Spleen (tissue), 11 donors: ENCODE results near the gene UST. TPM values are rescaled to one million over a fixed set of nuclear protein-coding genes. Genes with fewer than 3 reads are reported as not detected.
"Not testable (repeated sequence)": the region's sequence is repeated elsewhere in the genome, so short reads cannot be mapped to it uniquely, and the experiment has no call there.

ENCODE experiments used
- DNase-seq: peaks from one replicate; pipeline ENCODE4 v3.0.0-alpha.2; 2020
- H3K27ac ChIP-seq, 8 donors: fragments of 200-600 bp; sonication (generic) in 7 of 8; 1 replicate in 4 of 8; 2 replicates in 4 of 8; pipeline versions ENCODE4 v1.5.0 to v1.8.0; 2016 to 2021; ENCODE audit warnings: inconsistent platforms in 4 of 8, mild to moderate bottlenecking in 4 of 8, moderate library complexity in 1 of 8
- H3K27me3 ChIP-seq, 7 donors: fragments of 200-600 bp; sonication (generic) in 6 of 7; replicated peaks in 1 of 7; 1 replicate in 4 of 7; 2 replicates in 3 of 7; pipeline versions ENCODE4 v1.5.0 to v1.8.0; 2016 to 2021; ENCODE audit warnings: inconsistent platforms in 3 of 7, mild to moderate bottlenecking in 1 of 7
- H3K36me3 ChIP-seq, 6 donors: fragments of 200-600 bp; sonication (generic) in 5 of 6; 1 replicate in 4 of 6; 2 replicates in 2 of 6; pipeline versions ENCODE4 v1.5.0 to v1.8.0; 2016 to 2021; ENCODE audit warnings: inconsistent platforms in 2 of 6
- H3K4me1 ChIP-seq, 6 donors: fragments of 200-600 bp; sonication (generic) in 5 of 6; 1 replicate in 3 of 6; 2 replicates in 3 of 6; pipeline versions ENCODE4 v1.5.0 to v1.8.0; 2016 to 2021; ENCODE audit warnings: inconsistent platforms in 3 of 6
- H3K4me3 ChIP-seq, 8 donors: fragments of 200-600 bp; sonication (generic) in 7 of 8; 1 replicate in 4 of 8; 2 replicates in 4 of 8; pipeline versions ENCODE4 v1.5.0 to v1.8.0; 2016 to 2021; ENCODE audit warnings: inconsistent platforms in 4 of 8, mild to moderate bottlenecking in 4 of 8, moderate library complexity in 2 of 8
- H3K9me3 ChIP-seq, 8 donors: fragments of 200-600 bp; sonication (generic) in 7 of 8; 1 replicate in 4 of 8; 2 replicates in 4 of 8; pipeline versions ENCODE4 v1.5.0 to v1.8.0; 2016 to 2021; ENCODE audit warnings: inconsistent platforms in 4 of 8
- POLR2A ChIP-seq, 3 donors: fragments of 450-650 bp; IDR thresholded peaks; one replicate each; pipeline ENCODE4 v1.5.1; 2017; ENCODE audit warnings: antibody characterized with exemption in 3 of 3, mild to moderate bottlenecking in 1 of 3
- POLR2AphosphoS5 ChIP-seq, 3 donors: sonication (generic); formaldehyde crosslinking; IDR thresholded peaks; one replicate each; pipeline ENCODE4 v1.5.1; 2017; ENCODE audit warnings: antibody characterized with exemption in 3 of 3
- WGBS, 5 donors: extraction: QIAGEN DNeasy Blood & Tissue Kit in 3 of 5; methylation state at CpG; one replicate each; pipeline versions ENCODE4 v1.1.5 to v1.1.7; 2013 to 2018; 5-methylcytosine and 5-hydroxymethylcytosine counted together
- intact Hi-C: fragments of 100-400 bp; cut with DNase I; formaldehyde crosslinking; loops from one replicate; pipeline ENCODE4 v1.15.0; 2023; ENCODE audit warnings: low total_unique reads
- polyA plus RNA-seq, 3 donors: library from polyadenylated mRNA; stranded (reverse); fragments of 200-250 nt; gene quantifications; one replicate each; pipeline ENCODE4 v1.2.1, GENCODE V29; 2013
- total RNA-seq, 7 donors: library from RNA; depleted of rRNA in 3 of 7; stranded (reverse); fragments of >200 nt in 3 of 7; fragmentation: NEBNext Ultra II Directional in 4 of 7; extraction: Animal tissue kit (Norgen Biotek cat#: 25700) in 4 of 7; gene quantifications; one replicate each; pipeline versions ENCODE4 v1.1.0 to v1.2.1, GENCODE V29; 2016 to 2021
- TF ChIP-seq, protein P1 (sequence below), 11 experiments: fragments of 200-600 bp in 7 of 11; fragments of 450-650 bp in 4 of 11; sonication (generic) in 4 of 11; IDR thresholded peaks in 8 of 11; conservative IDR thresholded peaks in 3 of 11; 1 replicate in 7 of 11; 2 replicates in 4 of 11; pipeline versions ENCODE4 v1.4.0 to v1.8.0; 2016 to 2021; ENCODE audit warnings: antibody characterized with exemption in 11 of 11, inconsistent platforms in 4 of 11, mild to moderate bottlenecking in 1 of 11
- donor health status: healthy with polysubstance abuse.
- donor health status: DM: no; HTN: no; CAD: no; lungs with moderate emphysema.
- donor health status: DM: no; HTN: no; CAD: no.
- donor health status: Bipolar disorder and iron deficiency.
- donor health status: healthy.
- donor health status: DM: no; HTN: no; CAD: no.
- donor health status: DM: yes; HTN: yes; CAD: no.

The UST gene
- total and polyA plus RNA-seq, 10 donors: 6.4 to 26.8 (median 14.4) TPM

DNA sequence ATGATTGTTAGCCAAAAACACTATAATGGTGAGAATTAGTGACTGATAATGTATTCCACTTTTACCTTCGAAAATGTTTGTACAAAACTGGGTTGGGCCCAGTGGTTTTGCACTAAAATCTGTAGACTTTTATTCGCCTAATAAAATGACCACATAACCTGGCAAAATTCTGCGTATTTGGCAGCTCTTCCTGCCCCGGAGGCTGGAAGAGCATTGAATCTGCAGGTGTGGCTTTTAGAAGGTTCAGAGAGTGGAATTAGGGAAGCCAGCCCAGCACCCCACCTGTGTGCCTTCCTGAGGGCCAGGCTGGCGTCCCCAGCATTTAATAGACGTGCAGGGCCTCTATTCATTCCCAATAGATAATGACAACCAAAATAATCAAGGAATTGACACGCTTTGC is 256.7 kb downstream of the UST start:
- no peak for DNase-seq
- 79 to 97% (median 93%) methylated on average over 7 of the region's 7 CpGs for WGBS, 5 donors
- TF ChIP-seq, protein P1, sequence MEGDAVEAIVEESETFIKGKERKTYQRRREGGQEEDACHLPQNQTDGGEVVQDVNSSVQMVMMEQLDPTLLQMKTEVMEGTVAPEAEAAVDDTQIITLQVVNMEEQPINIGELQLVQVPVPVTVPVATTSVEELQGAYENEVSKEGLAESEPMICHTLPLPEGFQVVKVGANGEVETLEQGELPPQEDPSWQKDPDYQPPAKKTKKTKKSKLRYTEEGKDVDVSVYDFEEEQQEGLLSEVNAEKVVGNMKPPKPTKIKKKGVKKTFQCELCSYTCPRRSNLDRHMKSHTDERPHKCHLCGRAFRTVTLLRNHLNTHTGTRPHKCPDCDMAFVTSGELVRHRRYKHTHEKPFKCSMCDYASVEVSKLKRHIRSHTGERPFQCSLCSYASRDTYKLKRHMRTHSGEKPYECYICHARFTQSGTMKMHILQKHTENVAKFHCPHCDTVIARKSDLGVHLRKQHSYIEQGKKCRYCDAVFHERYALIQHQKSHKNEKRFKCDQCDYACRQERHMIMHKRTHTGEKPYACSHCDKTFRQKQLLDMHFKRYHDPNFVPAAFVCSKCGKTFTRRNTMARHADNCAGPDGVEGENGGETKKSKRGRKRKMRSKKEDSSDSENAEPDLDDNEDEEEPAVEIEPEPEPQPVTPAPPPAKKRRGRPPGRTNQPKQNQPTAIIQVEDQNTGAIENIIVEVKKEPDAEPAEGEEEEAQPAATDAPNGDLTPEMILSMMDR (IDR thresholded peaks at IDR 0.05 in 8 of 11, conservative IDR thresholded peaks at IDR 0.05 in 3 of 11): no peak
- no peak for TF ChIP-seq POLR2AphosphoS5 (IDR thresholded peaks at IDR 0.05)
- TF ChIP-seq POLR2A (IDR thresholded peaks at IDR 0.05): no peak
- H3K4me3 ChIP-seq: no peak overlapping the region
- H3K4me1 ChIP-seq: peaks cover 3 to 23% (median 17%) of the 10 kb centered on the region in 6 donors
- intact Hi-C loops: no loop called here
- H3K36me3 ChIP-seq: peaks cover 0 to 22% (median 0%) of the 10 kb centered on the region in 6 donors
- H3K9me3 ChIP-seq: peaks cover 3 to 22% (median 18%) of the 10 kb centered on the region in 8 donors
- no peak overlapping the region for H3K27ac ChIP-seq
- no peaks in the 10 kb centered on the region for H3K27me3 ChIP-seq

DNA sequence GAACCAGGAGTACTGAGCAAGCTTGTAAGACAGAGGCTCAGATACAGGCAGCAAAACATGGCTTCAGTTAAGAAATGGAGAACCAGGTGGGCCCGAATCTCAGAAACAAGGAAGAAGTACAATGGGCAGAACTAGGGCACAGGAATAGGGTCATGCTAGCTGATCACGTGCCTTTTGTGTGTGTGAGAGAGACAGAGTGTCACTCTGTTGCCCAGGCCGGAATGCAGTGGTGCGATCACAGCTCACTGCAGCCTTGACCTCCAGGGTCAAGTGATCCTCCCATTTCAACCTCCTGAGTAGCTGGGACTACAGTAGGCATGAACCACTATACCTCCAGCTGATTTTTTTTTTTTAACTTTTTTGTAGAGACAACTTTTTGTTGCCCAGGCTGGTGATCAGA is 257.8 kb downstream of the UST start:
- Histone ChIP-seq H3K27ac (no peak overlapping the region), H3K4me1 (peaks cover 0 to 13% (median 9%) of the 10 kb centered on the region in 6 donors), H3K27me3 (no peaks in the 10 kb centered on the region), H3K36me3 (peaks cover 0 to 22% (median 0%) of the 10 kb centered on the region in 6 donors), H3K4me3 (no peak overlapping the region), H3K9me3 (peaks cover 3 to 22% (median 18%) of the 10 kb centered on the region in 8 donors)
- TF ChIP-seq, protein P1 (IDR thresholded peaks at IDR 0.05 in 8 of 11, conservative IDR thresholded peaks at IDR 0.05 in 3 of 11): no peak
- TF ChIP-seq POLR2AphosphoS5 (IDR thresholded peaks at IDR 0.05) (no peak), POLR2A (IDR thresholded peaks at IDR 0.05) (no peak)
- WGBS, 5 donors: 89 to 97% (median 91%) methylated on average over 4 of the region's 4 CpGs
- intact Hi-C loops: no loop called here
- DNase-seq: no peak

DNA sequence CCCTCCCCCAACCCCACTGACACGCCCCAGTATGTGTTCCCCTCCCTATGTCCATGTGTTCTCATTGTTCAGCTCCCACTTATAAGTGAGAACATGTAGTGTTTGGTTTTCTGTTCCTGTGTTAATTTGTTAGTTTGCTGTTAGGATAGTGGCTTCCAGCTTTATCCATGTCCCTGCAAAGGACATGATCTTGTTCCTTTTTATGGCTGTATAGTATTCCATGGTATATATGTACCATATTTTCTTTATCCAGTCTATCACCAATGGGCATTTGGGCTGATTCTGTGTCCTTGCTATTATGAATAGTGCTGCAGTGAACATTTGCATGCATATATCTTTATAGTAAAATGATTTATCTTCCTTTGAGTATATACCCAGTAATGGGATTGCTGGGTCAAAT is 259.4 kb downstream of the UST start:
- H3K27me3 ChIP-seq, H3K4me1 ChIP-seq, DNase-seq, H3K4me3 ChIP-seq, H3K27ac ChIP-seq, intact Hi-C loops: not testable (repeated sequence)
- WGBS, 5 donors: 73 to 96% (median 90%) methylated on average over 1 of the region's 1 CpG
- peaks cover 2 to 17% (median 11%) of the 10 kb centered on the region in 8 donors for H3K9me3 ChIP-seq
- peaks cover 0 to 22% (median 0%) of the 10 kb centered on the region in 6 donors for H3K36me3 ChIP-seq

DNA sequence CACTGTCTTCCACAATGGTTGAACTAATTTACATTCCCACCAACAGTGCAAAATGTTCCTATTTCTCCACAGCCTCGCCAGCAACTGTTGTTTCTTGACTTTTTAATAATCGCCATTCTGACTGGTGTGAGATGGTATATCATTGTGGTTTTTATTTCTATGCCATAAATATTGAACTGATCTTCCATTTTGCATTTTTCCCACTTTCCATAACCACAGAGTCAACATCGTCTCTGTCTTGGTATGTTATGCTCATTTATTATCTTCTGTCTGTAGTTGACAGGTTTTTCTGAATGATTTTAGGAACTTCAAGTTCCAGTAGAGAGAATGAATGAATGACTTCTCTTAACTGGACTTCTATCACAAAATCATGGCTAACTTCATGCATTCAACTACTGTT is 259.8 kb downstream of the UST start:
- WGBS, 5 donors: 75 to 95% (median 92%) methylated on average over 3 of the region's 3 CpGs
- DNase-seq: no peak
- no peaks in the 10 kb centered on the region for H3K27me3 ChIP-seq
- no peak overlapping the region for H3K4me3 ChIP-seq
- intact Hi-C loops: no loop called here
- H3K27ac ChIP-seq: no peak overlapping the region
- H3K36me3 ChIP-seq: peaks cover 0 to 22% (median 0%) of the 10 kb centered on the region in 6 donors
- TF ChIP-seq, protein P1 (IDR thresholded peaks at IDR 0.05 in 8 of 11, conservative IDR thresholded peaks at IDR 0.05 in 3 of 11): no peak
- TF ChIP-seq POLR2A (IDR thresholded peaks at IDR 0.05): no peak
- no peak for TF ChIP-seq POLR2AphosphoS5 (IDR thresholded peaks at IDR 0.05)
- H3K4me1 ChIP-seq: no peaks in the 10 kb centered on the region
- peaks cover 0 to 12% (median 7%) of the 10 kb centered on the region in 8 donors for H3K9me3 ChIP-seq

DNA sequence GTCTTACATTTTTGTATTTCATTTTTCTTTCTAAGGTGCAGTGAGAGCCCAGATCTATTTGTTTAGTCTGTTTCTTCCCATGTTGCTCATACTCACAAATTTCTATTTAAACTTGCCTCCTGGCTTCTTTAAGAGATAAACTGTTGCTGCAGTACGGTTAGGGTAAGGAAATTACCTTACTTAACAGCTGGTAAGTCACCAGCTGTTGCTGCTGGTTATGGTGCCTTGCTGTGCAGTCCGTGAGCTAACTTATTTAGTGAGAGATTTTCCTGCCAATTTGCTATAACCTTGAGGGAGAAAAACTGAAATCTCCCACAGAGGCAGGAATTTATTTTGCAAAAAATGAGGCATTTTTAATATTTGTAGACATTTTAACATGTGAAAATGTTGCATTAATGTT is 261.0 kb downstream of the UST start:
- intact Hi-C loops: no loop called here
- TF ChIP-seq, protein P1 (IDR thresholded peaks at IDR 0.05 in 8 of 11, conservative IDR thresholded peaks at IDR 0.05 in 3 of 11): no peak
- TF ChIP-seq POLR2AphosphoS5 (IDR thresholded peaks at IDR 0.05) (no peak), POLR2A (IDR thresholded peaks at IDR 0.05) (no peak)
- DNase-seq: no peak

More for the DNA sequence above, 261.0 kb downstream of the UST start:
- H3K9me3 ChIP-seq: peaks cover 0 to 4% (median 0%) of the 10 kb centered on the region in 8 donors
- no peak overlapping the region for H3K4me3 ChIP-seq
- H3K36me3 ChIP-seq: peaks cover 0 to 22% (median 0%) of the 10 kb centered on the region in 6 donors
- H3K27ac ChIP-seq: no peak overlapping the region
- no peaks in the 10 kb centered on the region for H3K4me1 ChIP-seq
- H3K27me3 ChIP-seq: no peaks in the 10 kb centered on the region
- WGBS, 5 donors: 59 to 92% (median 86%) methylated on average over 2 of the region's 2 CpGs
